ENCODE results near the gene GREB1. TPM values are rescaled to one million over a fixed set of nuclear protein-coding genes. Genes with fewer than 3 reads are reported as not detected.

GREB1 gene
- total RNA-seq, 1 donor from 2014 or later = 0.30 TPM

DNA sequence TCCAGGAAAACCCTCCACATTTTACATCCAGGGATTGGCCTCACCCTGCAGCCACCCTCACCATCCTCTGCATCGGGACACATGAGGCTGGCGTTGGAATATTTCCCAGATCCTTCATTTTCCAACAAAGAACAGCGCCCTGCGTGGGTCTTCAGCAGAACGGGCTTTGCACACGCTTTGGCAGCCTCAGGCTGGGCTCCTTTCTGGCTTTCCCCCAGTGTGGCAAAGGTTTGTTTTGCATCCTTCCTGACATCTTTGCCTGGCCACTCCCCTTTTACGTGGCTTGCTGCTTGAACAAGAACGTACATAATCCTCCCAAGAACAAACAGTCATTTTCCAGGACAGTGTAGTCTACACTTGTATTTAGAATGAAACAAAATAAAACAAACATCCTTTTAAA lies 25.6 kb upstream of the GREB1 start:
- intact Hi-C loops (cut with micrococcal nuclease) = no loop called here

DNA sequence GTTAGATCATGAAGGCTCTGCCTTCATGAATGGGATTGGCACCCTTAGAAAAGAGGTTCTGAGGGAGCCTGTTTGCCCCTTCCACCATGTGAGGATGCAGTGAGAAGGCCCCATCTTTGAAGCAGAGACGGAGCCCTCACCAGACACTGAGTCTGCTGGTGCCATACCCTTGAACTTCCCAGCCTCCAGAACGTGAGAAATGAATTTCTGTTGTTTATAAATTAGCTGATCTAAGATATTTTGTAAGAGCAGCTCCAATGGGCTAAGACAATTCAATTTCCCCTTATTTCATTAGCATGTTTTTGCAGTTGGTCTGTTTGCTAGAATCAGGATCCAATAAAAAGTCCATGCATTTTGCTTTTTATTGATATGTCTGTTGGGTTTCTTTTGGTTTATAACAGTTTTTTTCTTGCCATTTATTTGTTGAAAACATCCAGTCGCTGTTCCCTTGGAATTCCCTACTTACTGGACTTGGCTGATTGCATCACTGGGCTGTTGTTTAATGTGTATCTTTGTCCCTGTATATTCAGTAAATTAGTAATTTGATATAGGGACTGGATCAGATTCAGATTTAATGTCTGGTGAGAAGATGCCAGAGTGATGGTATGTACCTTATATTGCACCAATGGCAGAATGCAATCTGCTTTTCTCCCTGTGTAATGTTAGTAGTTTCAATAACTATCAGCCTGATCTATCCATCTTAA lies 24.0 kb upstream of the GREB1 start:
- intact Hi-C loops (cut with micrococcal nuclease) = no loop called here

DNA sequence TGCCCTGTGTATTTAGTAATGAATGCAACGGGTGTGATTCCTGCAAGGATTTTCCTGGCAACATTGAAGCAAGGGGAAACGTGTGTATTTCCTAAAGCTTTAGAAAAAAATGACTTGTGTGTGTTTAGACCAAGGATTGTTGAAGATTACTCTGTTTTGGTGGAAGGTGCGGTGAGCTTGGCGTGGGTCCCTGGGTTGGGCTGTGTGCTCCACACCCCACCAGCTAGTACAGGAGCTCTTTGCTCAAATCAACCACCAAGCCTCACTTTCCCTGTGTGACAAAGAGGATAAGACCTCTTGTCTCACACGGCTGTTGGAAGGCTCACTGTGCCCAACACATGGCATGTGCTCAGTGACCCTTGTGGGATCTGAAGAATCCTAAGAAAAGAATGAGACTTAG lies 21.4 kb upstream of the GREB1 start:
- intact Hi-C loops (cut with micrococcal nuclease) = no loop called here

DNA sequence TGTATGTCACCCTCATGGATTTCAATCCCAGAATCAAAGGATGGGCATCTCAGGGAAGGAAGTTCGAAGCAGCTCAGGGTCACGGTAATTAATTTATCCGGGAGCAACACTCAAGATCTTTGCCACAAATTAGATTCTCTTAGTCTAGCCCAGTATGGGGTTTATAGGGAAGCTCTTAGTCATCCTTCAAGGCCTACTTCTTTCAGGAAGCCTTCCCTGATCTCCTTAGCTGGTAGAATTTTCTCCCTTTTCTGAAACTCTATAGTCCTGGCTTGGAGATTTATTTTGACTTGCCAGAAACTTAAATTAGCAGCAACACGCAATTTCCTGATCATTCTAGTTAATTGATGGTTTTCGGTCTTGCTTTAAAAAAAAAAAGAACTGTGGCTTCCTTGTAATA lies 20.5 kb upstream of the GREB1 start:
- intact Hi-C loops (cut with micrococcal nuclease) = no loop called here

DNA sequence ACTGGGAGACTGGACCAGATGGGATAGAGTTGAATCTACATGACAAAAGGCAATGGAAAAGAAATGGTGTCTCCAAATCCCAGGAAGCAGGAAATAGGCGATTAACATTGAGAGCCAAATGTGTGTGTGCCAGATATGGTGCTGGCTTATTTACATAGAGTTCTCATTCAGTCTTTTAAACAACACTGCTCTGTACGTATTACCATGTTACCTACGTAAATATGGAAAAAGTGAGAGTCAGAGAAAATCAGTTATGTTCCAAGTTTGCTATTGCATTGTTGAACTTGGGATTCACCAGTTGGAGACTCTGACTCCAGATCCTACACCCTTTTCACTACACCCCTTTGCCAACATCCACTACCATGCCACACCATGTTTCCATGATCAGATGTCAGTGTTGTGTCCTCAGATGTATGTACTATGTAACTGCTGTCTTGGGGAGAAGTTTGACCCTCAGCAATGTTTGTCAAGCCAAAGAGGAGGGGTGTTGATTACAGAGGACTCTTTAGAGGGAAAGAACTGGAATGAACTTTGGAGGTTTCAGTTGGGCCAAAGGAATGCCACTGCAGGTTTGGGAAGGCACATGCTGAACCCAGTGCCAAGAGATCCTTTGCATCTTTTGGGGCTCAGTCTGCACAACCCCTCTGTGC lies 19.6 kb upstream of the GREB1 start:
- intact Hi-C loops (cut with micrococcal nuclease) = no loop called here

- intact Hi-C loops (cut with micrococcal nuclease) = no loop called here
Observed at GRCh38 chr2:11514904-11515303, 18.9 kb upstream of the GREB1 start.

DNA sequence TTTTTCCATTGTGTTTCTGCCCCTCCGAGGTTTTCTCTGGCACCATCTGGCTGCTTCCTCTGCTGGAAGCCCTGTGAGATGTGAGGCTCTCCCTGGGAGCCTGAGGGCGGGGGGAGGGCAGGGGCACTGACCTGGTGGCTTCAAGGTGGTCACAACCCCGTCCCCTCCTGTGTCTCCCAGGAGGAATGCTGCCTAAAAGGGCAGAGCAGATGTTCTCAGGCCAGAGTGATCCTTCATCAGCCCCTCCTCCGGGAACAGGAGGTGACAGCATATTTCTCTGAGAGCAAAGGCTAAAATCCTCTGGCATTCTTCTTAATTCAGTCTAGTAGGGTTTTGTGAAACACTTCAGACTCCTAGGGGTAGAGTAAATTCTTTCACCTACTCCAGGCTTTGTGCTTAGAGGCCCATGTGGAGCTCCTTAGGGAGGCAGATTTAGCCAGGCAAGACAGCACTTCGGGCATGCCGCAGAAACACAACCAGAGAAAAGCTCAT lies 18.3 kb upstream of the GREB1 start:
- intact Hi-C loops (cut with micrococcal nuclease) = no loop called here

DNA sequence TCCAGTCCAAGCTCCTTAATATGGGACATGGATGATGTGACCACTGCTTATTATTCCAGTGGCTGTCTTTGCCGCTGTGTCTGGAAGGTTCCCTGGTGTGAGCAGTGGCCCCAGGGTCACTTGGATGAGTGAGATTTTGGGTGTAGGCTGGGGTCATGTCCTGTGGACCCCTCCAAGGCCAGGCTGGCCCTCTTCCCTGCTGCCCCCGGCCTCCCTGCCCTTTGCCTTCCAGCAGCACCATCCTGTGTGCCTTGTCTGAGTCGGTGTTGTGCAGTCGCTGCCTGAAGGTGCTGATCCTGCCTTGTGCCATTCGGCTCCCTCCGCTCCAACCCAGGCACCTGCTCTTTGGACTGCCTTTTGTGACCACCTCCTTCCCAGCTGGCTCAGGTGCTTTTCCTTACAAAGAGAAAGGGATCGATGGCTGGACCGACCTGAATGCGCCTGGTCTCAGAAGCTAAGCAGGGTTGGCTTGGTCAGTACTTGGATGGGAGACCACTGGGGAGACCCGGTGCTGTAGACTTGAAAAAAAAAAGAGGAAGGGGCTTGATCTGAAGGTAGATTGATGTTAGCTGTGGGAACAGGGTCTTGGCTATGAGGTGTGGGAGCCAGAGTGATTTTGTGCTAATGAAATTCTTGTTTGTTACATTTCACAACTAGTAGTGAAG lies 16.7 kb upstream of the GREB1 start:
- intact Hi-C loops (cut with micrococcal nuclease) = no loop called here

DNA sequence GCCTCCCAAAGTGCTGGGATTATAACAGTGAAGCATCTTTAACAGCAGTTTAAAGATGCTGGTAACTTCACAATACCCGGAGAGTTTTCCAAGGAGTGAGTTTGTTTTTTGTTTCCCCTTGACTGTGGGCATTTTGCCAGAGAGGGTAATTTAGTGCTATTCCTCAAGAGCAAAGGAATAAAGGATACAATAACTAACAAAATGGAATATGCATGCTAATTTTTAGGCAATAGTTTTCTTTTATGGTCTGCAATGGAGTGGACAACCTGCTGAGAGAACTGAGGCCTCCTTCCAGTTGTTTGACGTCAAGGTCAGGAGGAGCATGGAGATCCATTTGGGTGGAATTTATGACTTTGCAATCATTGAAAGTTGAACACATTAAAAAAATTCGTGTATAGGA lies 15.9 kb upstream of the GREB1 start:
- intact Hi-C loops (cut with micrococcal nuclease) = no loop called here

- intact Hi-C loops (cut with micrococcal nuclease) = no loop called here
Observed at GRCh38 chr2:11520092-11520693, 13.7 kb upstream of the GREB1 start.

DNA sequence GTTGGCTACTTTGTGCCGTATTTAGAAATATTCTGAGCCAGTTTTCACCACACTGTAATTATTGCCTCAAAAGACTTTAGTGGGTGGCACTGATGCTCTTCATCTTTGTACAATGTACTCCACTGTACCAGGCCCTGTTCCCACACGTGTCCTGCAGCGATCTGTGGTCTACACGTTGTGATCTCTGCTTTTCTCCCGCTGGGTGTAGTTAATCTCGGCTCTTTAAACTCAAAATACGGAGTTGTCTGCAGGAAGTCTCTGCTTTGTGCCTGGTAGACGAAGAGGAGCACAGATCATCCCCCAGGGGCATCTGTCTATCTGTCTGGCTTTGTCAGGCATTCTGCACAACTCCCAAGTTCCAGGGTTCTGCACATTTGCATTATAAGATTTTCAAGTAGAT lies 12.1 kb upstream of the GREB1 start:
- intact Hi-C loops (cut with micrococcal nuclease) = no loop called here

- intact Hi-C loops (cut with micrococcal nuclease) = no loop called here
Observed at GRCh38 chr2:11524470-11524869, 9.4 kb upstream of the GREB1 start.

- intact Hi-C loops (cut with micrococcal nuclease) = no loop called here
Observed at GRCh38 chr2:11525762-11526161, 8.1 kb upstream of the GREB1 start.

GRCh38 chr2:11527001-11527400 lies 6.8 kb upstream of the GREB1 start:
- intact Hi-C loops (cut with micrococcal nuclease) = no loop called here

DNA sequence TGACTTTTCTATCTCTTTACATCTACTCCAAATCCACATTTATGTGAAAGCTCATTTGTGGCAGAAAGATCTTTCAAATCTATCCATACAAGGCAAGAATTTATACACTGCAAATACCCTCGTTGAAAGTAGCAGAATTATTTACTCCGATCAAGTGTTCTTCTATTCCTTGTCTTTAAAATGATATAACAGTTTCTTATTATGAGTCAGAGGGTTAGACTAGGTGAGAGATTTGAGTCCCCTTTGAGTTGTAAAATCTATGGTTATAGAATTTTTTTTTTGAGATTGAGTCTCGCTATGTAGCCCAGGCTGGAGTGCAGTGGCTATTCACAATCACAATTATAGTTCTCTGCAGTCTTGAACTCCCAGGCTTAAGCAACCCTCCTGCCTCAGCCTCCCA lies 5.6 kb upstream of the GREB1 start:
- intact Hi-C loops (cut with micrococcal nuclease) = no loop called here

GRCh38 chr2:11530864-11531465 lies 2.9 kb upstream of the GREB1 start:
- intact Hi-C loops (cut with micrococcal nuclease) = no loop called here

- intact Hi-C loops (cut with micrococcal nuclease) = no loop called here
Observed at GRCh38 chr2:11532416-11533055, 1.3 kb upstream of the GREB1 start.

DNA sequence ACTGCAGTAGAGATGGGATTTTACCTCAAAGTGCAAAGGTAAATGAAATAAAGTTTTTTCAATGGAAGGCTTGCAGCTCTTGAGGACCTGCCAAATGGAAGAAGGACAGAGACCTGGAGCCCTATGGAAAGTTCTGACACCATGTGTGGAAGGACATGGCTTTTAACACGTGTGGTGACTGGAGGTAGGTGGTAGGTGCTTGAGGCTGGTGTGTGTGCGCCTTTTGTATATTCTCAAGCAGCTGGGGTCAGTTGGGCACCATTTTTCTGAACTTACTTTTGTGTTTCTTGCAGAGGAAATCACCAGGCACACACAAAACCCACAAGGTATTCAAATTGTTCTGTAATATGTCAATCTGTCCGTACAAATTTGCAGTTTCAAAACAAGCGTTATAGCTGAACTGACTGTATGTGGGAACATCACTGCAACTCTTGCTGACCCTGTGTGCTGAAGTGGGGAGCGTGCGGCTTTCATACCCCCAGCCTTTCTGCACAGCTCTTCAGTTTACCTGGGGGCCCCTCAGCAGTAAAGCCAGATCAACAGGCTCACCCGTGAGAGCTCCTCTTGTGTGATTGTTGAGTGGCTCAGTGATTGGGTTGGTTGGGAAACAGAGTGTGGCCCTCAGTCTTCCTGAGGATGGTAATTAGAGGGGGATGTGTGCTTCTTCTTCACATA lies 363 bp downstream of the GREB1 start:
- intact Hi-C loops (cut with micrococcal nuclease) = no loop called here

DNA sequence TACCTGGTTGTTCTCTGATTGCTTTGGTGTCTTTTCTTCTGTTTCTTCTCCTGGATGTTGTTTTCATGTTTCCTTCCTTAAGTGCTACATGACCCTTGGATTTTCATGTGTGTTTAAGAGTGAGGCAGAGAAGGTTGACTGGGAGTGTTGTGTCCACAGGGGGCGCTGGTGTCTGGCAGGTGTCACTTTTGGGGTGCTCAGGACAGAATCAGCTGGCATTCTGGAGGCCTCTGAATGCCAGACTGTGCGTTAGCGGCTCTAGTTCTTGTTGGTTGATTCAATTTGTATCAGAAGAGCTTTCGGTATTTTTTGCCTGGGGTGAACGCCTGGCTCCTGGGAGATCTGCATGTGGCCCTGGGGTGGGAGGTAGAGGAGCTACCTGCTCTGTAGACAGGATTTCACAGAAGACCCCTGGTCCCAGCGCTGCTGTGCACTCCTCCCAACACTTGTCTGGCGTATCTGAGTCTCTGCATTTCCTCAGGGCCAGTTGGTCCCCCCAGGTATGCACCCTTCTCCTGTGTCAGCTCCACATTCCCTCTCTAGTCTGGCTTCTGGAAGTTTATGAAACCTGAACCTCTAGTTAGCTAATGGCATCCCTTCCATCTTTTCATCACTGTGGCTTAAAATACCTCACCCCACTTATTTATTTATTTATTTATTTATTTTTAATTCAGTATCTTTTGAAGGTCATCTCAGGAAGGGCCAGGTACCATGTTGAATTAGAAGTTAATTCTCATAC lies 1.1 kb downstream of the GREB1 start:
- intact Hi-C loops (cut with micrococcal nuclease) = no loop called here

GRCh38 chr2:11535899-11536344 lies 2.1 kb downstream of the GREB1 start:
- intact Hi-C loops (cut with micrococcal nuclease) = no loop called here
